Inflammatory macrophage treated with lipopolysaccharide for 4 hours (primary cell): ENCODE data around the gene CDHR3.
"Not testable (repeated sequence)": the region's sequence is repeated elsewhere in the genome, so short reads cannot be mapped to it uniquely, and the experiment has no call there.

ENCODE experiments used
- DNase-seq: peaks from one replicate; pipeline ENCODE4 v3.0.0-alpha.2; 2020

The CDHR3 gene

DNA sequence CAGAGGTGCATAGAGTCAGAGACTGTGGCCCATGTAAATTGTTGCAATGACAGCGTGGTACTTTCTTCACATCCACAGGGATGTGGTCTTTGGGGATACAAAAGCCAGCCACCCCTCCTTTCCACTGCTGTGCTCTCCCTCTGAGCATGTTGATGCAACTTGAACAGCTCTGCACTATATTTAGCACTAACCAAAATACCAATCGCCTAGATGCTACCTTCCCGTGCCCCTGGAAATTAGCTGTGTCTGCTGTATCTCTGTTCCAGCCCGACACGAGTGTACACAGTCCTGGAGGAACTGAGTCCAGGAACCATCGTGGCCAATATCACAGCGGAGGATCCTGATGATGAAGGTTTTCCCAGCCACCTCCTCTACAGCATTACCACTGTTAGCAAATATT is 38.1 kb downstream of the CDHR3 start:
- DNase-seq, result no peak

DNA sequence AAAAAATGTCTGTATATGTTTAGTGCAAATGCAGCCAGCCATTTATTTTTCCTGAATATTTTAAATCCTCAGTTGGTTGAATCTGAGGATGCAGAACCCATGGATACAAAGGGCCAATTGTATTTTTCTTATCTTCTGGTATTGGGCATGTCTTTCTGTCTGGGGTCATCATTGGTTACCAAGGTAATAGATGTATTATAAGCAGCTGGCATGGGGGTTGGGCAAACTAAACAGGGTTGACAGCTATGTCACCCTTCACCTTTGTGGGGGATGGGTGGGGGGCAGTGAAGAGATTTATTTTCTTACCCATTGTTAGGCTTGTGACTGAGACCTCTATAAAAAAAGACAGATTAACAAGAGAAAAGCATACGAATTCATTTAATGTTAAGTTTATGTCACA is 38.8 kb downstream of the CDHR3 start:
- no peak for DNase-seq

DNA sequence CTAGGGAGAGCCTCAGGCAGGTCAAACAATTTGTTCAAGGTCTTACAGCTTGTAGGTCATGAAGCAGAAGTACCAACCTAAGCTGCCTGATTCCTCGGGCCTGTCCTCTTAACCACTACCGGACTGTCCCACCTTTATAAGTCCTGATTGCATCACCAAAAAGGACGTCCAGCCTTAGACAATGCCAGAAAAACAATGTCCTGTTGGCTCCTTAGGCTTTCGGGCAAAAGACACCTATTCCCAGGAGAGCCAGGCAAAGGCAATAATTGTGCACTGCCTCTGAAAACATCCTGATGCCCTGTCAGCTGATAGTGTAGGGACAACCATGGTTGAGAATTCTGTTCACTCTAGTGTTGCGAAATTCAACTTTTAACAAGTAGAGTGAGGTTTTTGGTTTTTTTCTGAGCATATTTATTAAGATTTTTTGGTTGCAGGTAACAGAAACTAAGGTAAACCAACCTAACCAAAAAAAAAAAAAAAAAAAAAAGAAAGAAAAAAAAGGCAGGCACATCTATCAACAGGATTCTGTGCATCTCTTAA is 40.5 kb downstream of the CDHR3 start:
- DNase-seq, result no peak

DNA sequence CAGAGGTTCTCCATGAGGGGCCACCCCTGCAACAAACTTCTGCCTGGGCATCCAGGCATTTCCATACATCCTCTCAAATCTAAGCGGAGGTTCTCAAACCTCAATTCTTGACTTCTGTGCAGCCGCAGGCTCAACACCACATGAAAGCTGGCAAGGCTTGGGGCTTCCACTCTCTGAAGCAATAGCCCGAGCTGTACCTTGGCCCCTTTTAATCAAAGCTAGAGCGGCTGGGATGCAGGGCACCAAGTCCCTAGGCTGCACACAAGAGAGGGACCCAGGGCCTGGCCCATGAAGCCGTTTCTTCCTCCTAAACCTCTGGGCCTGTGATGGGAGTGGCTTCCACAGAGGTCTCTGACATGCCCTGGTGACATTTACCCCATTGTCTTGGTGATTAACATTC is 43.8 kb downstream of the CDHR3 start:
- no peak for DNase-seq

DNA sequence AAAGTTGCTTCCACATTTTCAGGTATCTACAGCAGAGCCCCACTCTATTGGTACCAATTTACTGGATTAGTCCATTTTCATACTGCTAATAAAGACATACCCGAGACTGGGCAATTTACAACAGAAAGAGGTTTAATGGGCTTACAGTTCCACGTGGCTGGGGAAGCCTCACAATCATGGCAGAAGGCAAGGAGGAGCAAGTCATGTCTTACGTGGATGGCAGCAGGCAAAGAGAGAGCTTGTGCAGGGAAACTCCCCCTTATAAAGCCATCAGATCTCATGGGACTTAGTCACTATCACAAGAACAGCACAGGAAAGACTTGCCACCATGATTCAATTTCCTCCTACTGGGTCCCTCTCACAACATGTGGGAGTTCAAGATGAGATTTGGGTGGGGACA is 44.7 kb downstream of the CDHR3 start:
- DNase-seq, result not testable (repeated sequence)

DNA sequence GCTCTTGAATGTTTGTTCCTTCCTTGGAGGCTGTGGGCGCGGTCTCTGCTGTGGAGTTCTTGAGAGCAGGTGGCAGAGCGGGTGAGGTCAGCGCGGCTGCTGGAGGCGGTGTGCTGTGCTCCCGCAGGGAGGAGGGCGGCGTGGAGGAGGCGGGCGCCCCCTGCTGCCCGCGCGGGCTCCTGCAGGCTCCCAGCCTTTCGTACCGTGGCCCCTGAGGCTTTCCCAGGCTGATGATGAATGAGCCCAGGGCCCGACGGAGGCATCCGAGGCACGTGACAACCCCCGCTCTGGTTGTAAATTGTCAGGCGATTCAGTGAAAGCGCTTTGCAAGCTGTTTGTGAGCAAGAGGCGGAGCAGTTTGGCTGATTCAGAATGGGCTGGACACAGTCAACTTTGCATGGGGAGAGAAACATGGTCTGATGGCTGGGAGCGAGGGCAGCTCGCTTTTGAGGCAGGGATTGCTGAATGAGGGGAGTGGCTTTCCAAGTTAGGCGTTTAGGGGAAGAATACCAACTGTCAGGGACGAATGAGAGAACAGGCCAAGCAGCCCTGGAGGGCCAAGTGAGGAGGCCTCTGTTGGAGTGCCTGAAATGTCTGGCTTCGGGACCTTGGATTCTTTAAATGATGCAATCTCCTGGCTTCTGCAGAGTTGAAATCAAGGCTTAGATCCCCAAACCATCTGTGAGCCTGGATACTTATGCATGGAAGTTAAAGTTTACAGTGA is 46.6 kb downstream of the CDHR3 start:
- DNase-seq, result peak; percentile 75

DNA sequence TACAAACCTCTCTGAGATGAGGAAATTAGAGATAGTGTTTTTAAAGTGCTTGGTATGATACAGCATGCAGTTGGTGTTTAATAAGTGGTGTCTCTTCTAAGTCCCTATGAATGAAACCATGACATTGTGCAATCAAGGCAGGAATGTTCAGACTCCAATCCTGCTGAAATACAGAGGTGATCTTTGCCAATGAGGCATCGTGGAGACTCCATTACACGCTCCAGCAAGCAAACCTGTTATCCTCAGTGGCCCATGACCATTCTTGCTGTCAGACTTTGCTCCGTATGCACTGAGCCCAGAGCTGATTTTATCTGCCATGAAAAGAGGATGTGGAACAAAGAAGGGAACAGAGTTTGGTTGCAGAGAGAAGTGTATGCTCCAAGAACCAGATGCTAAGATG is 47.3 kb downstream of the CDHR3 start:
- DNase-seq, result no peak

DNA sequence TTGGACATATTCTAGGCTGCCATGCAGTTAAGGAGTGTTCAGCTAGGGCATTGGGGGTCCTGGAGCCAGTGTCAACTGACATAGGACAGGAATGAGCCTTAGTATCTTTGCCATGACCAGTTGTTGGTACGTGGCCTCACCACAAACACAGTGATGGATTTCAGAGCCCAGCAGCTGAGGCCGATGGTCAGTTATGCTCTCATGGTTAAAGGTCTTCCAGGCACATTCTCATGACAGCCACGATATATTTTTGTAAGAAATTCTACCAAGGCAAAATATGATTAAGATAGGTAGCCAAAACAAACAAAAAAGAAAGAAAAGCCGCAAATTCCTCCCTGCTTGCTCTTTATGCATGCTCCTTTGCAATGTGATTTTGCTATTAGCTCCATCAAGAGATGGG is 47.8 kb downstream of the CDHR3 start:
- no peak for DNase-seq

DNA sequence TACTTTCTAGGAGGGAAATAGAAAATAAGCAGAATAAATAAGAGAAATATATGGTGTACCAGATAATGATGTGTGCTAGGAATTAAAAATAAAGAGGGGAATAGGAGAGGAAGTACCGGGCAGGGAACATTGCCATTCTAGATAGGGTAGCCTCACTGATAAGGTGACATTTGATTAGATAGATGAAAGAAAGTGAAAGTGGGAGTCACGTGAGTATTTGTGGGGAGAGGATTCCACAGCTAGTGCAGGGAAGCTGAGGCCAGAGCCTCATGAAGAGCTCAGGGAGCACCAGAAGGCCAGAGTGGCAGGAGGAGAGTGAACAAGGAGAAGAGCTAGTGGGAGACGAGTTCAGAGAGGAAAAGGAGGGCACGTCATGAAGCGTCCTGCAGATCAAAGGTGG is 49.1 kb downstream of the CDHR3 start:
- DNase-seq, result no peak

DNA sequence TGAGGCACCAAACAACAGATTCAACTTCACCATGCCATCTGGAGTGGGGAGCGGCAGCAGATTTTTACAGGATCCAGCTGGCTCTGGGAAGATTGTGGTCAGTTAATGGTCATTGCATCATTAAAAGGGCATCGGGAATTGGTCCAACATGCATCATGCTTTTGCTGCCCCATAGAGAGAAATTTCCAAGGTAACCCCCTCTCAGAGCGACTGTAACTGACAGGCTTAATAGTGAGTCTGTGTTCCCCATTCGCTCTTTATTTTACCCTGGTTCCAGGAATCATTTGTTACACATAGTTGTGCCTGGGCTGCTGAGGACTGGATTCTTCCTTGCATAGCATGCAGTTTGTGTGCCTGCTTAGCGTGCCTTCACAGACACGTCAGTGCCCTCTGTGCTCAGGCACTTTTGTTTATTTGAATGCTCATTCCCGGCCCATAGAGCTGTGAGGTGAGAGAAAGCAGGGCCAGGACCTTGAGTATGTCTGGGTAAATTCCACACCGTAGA is 49.9 kb downstream of the CDHR3 start:
- DNase-seq, result no peak

DNA sequence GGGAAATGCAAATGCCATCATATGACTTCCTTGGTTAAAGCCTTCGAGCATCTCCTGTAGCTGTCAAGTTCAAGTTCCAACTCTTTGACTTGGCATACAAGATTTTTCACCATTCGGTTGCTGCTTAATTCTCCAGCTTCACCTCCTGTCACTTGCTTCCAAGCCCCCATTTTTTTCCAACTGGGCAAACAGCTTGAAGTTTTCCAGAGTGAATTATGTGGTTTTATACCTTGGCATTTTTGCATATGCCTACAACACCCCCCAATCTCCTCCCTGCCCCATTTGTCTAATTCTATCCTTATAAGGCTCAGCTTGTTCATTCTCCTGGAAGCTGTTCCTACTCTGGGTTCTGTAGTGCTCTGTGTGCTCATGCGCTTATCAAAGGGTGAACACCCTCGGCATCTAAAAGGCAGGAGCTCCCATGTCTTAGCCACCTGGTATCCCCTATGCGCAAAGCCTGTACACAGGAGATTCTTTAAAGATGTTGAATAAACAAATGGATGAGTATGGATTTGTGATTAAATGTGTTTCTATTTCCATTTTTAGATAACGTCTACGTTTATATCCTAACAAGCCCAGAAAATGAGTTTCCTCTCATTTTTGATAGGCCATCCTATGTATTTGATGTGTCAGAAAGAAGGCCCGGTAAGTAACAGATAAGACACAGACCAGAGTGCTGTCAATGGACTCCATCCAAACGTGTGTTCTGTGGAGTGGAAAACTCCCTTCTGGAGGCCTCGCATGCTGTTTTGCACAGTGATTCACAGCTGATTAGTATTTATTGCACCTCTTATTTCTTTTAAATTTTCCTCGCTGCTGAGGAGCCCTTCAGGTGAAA is 52.5 kb downstream of the CDHR3 start:
- no peak for DNase-seq

DNA sequence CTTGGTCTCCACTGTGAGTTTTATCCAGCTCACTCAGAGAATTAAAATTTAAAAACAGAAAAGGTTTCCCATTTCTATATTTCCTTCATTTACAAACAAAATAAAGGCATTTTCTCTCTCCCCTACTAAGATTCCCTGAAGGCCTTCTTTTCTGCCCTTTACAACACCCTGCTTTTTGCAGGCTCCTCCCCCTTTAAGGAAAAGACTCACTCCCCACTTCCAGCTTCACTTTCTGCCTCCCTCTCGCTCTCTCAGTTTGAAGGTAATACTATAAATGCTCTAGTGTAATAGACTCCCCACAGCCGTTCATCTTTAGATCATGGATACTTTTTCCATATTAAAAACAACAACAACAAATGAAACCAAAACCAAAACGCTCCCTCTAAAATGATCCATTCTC is 53.3 kb downstream of the CDHR3 start:
- no peak for DNase-seq

DNA sequence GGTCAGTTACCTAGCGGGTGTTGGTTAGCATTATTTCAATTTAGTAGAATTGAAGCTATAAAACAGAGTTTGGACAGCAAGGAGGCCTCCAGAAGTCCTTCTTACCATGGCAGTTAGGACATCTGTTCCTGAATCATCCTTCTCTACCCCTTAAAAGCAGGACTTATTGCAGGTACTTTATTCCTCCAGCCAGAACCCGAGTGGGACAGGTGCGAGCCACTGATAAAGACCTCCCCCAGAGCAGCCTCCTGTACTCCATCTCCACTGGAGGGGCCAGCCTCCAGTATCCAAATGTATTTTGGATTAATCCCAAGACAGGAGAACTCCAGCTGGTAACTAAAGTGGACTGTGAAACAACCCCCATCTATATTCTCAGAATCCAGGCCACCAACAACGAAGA is 54.6 kb downstream of the CDHR3 start:
- no peak for DNase-seq

DNA sequence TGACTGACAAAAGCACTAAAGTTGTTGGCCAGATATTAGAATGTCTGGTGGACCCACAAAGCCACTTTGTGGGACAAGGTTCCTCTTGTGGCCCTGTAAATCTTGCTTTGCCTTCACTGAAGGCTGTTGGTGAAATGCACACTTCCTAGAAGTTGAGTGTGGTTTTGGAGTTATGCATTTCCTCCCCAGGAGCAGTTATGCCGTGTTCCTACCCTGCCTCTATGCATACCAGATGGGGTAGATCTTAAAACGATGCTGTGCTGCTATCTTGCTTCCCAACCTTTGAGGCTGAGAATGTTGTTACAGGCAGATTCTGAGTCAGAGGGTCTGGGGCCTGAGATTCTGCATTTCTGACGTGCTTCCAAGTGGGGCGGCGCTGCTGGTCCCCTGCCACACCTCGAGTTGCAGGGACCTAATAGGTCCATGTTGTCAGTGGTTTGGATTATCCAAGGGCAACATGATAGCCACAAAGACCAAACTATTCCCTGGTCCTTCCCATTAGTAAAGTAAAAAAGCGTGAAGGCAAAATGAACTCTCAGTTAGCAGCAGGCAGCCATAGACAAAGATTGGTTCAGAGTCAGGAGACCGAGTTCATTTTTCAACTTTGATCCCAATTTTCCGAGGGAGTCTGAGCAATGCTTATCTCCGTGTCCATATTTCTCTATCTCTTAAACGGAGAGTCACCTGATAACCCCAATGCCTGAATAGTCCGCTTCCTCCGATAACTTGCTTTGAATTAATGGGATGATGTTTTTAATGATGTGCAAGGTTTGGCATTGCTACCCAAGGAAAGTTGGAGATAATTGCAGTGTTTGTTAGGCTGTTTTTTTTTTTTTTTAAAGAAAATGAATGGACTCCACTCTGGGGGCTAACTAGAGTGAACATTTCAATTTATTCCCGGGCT is 55.8 kb downstream of the CDHR3 start:
- no peak for DNase-seq

DNA sequence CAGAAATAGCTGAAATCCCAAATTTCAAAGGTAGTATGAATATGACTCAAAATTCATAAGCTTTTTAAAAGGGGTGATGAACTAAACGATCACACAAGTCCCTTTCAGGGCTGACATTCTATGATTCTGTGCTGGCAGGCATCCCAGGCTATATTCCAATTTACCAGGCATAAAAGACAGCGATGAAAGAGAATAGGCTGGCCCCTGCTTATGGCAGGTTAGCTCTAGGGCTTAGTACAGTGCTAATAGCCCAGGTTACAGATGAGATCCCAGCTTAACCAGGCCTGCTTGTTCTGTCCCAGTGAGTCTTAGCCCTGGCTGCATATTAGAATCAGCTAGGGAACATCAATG is 56.4 kb downstream of the CDHR3 start:
- no peak for DNase-seq

DNA sequence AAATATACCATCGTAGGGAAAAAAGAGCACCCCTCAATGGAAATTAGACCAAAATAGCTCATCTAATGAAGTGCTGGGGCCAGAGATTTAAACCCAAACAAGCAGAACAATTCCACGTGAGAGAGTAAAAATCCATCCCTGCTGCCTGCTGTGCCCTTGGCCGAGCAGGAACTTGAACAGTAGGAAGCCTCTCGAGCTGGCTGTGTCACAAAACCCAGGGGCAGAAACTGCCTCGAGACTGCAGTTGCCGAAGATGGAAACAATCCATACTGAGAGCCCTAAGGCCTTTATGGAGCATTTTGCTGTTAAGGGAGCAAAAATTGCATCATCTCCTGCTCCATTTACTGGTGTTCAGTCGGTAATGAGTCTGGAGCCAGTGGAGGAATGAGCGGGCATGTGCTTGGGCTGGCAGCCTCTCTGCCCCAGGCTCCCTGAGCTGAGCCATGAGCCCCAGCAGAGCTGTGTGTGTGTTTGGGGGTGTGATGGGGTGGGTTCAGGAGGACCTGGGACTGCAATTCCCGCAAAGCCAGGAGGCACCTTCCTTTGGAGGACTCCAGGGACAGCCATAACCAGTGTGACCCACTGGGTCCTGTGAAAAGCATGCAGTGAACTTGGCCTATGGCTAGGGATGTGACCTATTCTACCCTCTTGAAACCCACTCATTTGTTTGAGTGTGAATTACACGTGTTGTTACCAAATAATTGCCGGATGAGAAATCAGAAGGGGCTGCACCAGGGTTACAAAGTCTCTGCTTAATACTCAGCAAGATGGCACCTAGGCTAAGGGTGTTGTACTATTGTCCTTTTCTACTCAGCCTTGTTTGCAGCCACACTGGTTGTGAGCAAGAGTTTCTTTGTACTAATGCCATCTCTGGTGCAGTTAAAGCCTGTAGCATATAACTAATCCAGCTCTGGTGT is 58.3 kb downstream of the CDHR3 start:
- no peak for DNase-seq

DNA sequence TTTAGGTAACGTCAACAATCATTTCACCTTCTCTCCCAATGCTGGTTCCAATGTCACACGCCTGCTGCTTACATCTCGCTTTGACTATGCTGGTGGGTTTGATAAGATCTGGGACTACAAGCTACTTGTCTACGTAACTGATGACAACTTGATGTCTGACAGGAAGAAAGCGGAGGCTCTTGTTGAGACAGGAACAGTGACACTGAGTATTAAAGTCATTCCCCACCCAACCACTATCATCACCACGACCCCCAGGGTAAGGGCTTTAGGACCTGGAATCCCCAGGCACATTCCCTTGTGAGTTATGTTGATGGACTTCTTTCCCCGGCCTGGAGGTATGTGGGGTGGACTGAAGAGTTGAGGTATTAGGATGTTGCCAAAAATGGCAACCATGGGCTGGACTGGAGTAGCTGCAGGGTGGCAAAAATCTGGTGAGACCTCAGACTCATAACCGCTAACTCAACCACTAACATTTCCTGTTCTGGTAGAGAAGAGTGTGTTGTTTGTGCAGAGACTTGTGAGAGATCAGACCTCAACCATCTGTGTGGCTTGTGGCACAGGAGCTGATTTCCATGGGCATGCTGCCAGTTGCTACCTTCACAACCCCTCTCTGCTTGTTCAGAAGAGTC is 59.2 kb downstream of the CDHR3 start:
- DNase-seq, result no peak

DNA sequence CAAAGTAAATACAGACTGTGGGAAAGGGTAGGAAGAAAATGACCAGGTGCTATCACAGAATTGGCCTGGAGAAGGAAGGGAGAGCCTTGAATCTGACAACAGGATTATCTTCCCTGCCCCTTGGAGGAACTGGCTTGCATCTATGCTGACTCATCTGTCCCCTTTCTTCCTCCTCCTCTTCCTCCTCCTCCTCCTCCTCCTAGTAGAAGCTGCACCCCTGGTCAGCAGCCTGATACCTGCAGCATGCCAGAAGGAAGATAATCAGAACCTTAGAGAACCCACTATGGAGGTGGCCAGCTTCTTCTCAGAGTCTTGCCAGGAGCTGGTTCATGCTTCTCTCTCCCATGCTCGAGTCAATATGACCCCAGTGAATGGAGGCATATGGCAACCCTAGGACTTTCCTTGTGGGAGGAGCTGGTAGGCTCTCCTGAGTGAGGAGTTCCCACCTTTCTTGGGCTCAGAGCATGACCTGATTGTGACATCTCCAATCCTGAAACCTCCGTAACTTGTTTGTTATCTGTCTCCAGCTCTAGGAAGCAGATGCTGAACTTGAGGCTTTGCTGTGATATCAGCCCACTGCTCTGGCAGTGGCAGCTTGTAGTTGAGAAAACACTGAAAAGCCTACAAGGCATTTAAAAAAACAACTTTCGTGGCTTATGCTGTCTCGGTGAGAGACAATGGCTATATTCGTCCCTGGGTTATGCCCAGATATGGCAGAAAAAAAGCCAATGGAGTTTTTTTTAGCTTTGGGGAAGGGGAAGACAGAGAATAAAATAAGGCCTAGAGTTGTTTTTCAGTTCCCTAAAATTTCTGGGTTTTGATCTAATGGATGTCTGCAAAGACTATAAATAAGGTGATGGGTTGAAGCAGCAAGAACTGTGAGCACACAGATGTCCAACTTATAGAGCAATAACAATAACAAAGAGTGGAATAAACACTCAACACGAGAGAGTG is 60.6 kb downstream of the CDHR3 start:
- no peak for DNase-seq

DNA sequence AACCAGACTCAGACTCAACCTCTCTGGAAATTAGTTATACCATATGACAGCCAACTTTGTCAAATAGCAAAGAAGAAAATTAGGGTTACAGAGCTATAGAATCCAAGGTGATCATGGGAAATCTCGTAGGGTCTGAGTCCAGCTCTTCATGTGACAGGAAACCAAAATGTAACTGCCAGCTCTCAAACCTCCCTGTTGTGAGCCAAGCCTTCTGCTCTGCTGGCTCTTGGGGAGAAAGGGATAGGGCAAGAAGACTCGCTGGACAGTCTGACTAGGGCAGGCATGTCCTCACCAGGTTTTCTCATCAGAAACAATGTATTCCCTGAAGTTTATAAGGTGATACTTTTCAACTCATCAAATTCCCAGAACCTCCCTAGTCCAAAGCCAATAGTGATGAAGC is 63.0 kb downstream of the CDHR3 start:
- no peak for DNase-seq

DNA sequence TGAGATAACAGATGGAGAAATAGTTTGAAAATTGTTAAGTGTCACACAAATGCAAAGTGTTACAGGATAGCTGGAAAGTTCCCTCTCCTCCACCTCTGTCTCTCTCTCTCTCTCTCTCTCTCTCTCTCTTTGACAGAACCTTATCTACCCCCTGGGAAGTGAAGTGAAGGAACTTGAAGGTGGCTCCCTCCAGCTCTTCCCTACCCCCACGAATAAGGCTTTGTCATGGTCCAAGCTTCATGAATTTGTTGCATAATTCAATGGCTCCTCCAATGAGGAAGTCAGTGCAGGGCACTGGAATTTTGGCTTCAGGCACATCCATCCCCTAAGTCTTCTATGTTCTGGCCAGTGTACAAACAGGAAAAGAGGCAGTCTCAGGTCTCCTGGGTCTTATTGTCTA is 66.4 kb downstream of the CDHR3 start:
- peak; percentile 14 for DNase-seq
